ENCODE results near the gene FGF22.
A peak's percentile ranks its signal among the peaks of the same experiment; 100 is the strongest.
"Not testable (repeated sequence)": the region's sequence is repeated elsewhere in the genome, so short reads cannot be mapped to it uniquely, and the experiment has no call there.

The FGF22 gene

GRCh38 chr19:661427-662196, 21.9 kb downstream of the FGF22 start:
- DNase-seq, result no peak

GRCh38 chr19:662207-662961, 22.7 kb downstream of the FGF22 start:
- no peak for DNase-seq

GRCh38 chr19:662962-663681, 23.4 kb downstream of the FGF22 start, which contains the start of gene RNF126:
Gene RNF126 (minus strand): TSS chr19:663214. CDS start chr19:663121, 93 bp downstream.
- peak; percentile 99 for DNase-seq

GRCh38 chr19:663682-664117, 24.0 kb downstream of the FGF22 start:
- no peak for DNase-seq

- DNase-seq, result peak; percentile 97
Measured at GRCh38 chr19:664913-665443, 25.3 kb downstream of the FGF22 start.

GRCh38 chr19:666985-667573, 27.4 kb downstream of the FGF22 start:
- DNase-seq, result not testable (repeated sequence)

- DNase-seq, result not testable (repeated sequence)
Measured at GRCh38 chr19:668675-669434, 29.2 kb downstream of the FGF22 start.

- peak; percentile 78 for DNase-seq
Measured at GRCh38 chr19:670609-671075, 31.0 kb downstream of the FGF22 start.

- DNase-seq, result no peak
Measured at GRCh38 chr19:674282-675151, 34.8 kb downstream of the FGF22 start.

- DNase-seq, result no peak
Measured at GRCh38 chr19:676007-676338, 36.3 kb downstream of the FGF22 start.

GRCh38 chr19:676339-677105, 36.8 kb downstream of the FGF22 start, which contains the start of gene FSTL3:
Gene FSTL3 (plus strand): TSS chr19:676392. CDS start chr19:676424, 32 bp downstream.
- no peak for DNase-seq

GRCh38 chr19:677201-677600, 37.5 kb downstream of the FGF22 start:
- peak; percentile 96 for DNase-seq

GRCh38 chr19:677601-678436, 38.1 kb downstream of the FGF22 start:
- peak; percentile 75 for DNase-seq

GRCh38 chr19:678791-679388, 39.2 kb downstream of the FGF22 start:
- DNase-seq, result no peak

GRCh38 chr19:679418-680286, 40.0 kb downstream of the FGF22 start:
- peak; percentile 79 for DNase-seq

GRCh38 chr19:680287-681028, 40.8 kb downstream of the FGF22 start:
- DNase-seq, result peak; percentile 99

All from 8988T (cell line).